ENCODE data around the gene PLXNA4.

PLXNA4 gene

DNA sequence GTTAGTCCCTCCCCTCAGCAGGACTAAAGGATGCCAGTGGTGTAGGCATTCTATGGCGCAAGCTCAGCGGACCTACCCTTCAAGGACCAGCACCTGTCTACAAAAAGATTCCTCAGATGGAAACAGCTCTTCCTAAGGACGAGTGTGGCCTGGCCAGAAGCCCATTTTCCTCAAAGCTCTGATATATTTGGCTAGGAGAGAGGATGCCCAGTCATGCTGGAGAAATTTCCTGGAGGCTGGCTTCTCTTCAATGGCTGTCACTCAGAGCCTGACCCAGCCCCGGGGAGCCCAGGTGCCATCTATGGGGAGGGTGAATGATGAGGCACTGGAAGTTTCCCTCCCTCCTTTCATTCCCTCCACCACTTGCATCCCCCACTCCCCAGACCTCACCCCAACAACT lies 111.5 kb downstream of the PLXNA4 start:
- DNase-seq: peak; percentile 6

DNA sequence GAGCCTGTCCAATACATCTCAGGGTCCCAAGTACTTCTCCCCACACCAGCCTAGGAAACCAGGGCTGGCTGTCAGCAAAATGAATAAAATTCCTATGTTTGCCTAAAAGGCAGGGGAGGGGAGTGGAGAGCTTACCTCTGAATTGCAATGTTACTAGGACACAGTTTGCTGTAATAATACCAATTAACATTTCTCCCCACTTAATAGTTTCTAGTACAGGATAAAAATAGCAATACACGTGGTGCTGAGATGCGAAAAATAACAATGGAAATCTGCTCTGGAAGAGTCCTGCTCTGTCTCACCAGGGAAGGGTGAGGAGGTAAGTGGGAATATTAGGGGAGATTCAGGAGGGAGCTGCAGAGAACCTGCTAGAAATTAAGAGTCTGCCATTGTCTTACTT lies 112.3 kb downstream of the PLXNA4 start:
- no peak for DNase-seq

DNA sequence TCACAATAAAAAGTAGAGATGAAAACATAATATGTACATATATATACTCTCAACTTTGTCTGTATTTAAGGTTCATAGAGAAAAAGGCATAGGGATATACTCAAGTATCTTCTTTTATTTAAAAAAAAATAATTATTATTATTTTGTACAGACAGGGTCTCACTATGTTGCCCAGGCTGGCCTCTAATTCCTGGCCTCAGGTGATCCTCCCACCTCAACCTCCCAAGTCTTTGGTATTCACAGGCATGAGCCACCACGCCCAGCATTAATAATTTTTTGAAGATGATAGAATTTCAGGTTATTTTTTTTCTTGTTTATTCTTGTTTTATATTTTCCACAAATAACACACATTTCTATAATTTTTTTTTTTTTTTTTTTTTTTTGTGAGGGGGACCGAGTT lies 113.8 kb downstream of the PLXNA4 start:
- no peak for DNase-seq

DNA sequence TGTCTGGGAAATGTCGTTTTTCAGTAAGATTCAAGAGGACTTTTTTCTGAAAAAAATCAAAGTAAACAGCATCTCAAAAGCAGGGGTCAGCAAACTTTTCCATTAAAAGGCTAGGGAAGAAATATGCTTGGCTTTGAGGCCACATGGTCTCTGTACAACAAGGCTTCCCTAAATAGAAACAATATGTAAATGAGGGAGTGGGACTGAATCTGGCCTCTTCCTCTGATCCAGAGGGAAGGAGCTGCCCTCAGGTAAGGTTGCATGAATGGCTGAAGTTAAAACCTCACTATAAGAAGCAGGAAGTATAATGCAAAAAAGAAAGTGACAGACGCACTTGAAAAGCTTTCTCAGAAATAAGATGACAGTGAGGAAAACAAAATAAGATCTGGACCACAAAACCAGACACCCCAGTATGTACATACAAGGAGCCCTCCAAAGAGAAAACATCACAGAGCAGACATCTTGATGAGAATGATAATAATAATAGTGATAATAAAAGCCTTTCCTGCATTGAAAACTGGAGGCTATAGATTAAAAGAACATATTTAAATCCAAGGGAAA lies 115.2 kb downstream of the PLXNA4 start:
- DNase-seq: no peak

DNA sequence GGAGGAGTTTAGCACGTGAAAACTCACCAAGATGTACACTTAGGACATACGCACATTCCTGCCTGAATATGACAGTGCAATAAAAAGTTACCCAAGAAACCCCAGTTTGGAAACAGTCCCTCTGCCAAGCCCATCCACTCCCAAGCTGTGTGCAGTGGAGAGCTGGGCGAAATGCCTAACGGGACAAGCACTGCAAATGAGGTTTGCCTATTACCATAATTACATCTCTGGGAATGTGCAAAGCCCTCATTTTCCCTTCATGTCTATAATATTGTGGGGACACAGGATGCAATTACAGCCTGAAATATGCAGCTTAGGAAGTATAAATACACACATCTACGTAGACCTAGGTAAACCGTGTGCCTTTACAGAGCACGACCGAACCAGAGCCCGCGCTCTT lies 117.5 kb downstream of the PLXNA4 start:
- no peak for DNase-seq

DNA sequence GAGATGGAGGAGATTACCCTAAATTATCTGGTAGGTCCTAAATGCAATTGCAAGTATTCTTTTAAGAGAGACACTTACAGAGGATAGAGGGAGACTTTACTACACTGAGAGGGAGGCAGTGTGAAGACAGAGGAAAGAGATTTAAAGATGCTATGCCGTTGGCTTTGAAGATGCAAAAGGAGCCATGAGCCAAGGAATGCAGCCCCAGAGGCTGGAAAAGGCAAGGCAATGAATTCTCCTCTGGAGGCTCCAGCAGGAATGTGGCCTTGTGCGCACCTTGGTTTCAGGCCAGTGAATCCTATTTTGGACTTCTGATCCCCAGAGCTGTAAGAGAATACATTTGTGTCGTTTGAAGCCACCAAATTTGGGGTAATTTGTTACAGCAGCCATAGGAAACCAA lies 118.6 kb downstream of the PLXNA4 start:
- no peak for DNase-seq

DNA sequence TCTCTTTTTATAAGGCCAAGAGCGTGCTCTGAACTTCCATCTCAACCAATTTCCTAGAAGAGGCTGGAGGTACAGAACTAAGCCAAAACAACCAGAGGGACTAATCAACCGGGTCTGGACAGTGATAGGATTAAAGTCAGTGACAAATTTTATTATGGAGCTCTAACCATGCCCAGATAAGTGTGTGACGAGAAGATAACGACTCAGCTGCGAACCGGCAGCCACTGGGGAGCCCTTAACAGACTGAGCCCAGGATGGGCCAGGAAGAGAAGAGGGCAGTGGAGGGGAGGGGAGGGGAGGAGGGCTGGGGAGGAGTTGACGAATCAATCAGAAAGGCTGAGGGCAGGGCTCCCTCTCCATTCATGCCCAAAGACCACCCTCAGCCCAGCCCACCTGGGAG lies 119.9 kb downstream of the PLXNA4 start:
- no peak for DNase-seq

DNA sequence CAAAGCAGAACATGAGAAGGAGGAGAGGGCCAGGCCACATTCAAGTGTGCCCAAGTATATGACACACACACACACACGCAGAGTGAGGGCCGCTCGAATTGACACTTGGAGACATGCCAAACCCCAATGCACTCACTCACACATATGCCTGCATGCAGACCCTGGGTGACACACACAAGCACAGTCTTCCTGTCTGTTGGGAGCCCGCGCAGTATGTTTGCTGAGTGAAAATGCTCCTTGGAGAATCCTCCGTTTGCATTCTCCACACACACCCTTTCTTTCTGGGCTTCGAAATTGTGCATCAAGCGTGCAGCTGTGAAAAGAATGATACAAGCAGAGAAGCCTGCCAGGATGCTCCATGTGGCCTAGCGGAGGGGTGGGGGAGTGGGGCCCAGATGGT lies 120.9 kb downstream of the PLXNA4 start:
- DNase-seq: peak; percentile 70

DNA sequence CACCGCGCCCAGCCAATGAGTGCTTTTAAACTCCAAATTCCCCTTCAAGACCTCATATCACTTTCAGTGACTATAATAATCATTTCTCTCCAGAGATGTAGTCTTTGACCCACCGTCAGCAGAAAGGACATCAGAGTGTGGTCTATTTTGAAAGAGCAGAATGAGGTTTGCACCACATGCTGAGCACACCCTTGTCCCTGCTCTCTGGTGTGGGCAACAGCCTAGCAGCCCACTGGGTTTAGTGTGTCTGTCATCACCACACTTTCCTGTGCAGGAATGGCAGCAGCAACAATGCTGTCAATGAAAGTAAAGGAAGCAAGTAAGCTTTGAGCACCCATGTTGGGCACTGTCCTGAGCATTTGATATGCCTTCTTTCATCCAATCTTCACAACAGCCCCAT lies 122.4 kb downstream of the PLXNA4 start:
- no peak for DNase-seq

DNA sequence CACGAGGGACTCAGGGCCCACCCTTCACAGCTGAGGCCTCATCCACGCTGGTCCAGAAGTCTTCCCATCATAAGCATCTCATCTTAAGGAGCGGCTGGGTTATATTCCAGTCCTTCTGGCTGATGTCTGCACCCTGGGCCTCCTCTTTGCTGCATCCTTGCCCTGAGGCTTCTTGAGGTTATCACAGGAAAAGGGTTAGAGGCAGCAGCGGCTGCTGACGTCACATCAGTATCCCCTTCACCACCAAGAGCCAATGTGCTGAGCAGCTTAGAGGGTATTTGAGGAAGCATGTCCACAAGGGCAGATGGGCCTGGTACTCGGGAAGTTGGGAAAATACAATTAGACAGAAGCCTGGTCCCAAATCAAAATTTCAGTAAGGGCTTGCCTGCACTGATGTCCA lies 125.1 kb downstream of the PLXNA4 start:
- DNase-seq: no peak

DNA sequence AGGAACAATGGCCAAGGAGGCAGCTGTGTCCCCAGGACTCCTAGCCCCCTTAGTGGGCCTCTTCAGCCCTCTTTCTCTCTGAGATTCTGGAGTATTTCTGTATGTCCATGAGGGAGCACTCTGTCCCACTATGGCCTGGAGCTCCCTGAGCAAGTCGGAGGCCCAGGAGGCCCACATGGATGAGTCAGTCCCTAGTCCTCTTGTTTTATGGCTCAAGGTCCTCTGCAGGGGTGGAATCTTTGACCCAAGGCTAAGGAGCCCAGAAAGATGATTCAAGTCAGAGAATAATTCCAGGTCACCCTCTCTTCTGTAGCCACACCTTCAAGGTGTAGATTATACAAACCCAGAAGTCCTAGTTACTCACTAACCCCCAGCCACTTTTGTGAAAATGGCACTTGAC lies 125.6 kb downstream of the PLXNA4 start:
- DNase-seq: no peak

DNA sequence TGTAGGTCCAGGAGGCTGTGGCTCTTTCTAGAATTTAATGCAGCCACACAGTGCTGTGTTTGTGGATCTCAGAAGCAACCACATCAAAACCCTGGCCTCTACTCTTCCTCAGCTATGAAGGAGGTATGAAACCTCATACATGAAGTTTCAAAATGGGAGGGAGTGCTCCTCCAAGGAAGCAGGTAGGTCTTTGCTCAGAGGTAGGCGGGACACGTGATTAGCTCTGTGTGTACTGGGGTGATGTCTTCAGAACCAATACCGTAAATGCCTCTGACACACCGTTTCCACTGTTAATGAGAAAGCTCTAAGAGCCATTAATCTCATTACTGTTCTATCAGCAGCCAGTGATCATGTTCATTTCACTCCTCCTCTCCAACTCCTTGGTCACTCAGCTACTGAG lies 126.1 kb downstream of the PLXNA4 start:
- no peak for DNase-seq

DNA sequence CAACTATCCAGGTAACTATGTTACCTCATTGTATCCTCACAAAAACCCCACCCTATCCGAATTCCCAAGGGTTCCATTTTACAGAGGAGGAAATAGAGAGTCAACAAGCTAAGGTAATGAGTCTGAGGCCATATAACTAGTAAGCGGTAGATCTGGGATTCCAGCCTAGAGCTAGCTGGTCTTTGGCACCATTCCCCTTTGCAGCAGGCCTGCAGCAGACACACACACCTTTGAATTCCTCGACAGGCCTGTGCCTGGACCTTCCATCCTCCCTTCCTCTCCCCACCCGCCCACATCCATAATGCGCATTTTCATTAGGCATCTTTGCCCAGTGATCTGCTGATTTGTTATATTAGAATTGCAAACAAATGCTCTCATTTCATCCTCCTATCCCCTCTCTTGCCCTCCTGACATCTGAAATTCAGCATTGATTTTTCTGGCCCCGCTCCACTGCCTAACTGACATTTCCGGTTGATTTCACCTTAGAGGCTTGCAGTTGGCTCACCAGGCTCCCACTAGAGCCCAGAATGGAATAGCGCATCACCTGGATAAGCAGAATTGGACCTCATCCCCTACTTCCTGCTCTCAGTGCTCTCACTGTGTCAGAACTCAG lies 129.5 kb downstream of the PLXNA4 start:
- no peak for DNase-seq

DNA sequence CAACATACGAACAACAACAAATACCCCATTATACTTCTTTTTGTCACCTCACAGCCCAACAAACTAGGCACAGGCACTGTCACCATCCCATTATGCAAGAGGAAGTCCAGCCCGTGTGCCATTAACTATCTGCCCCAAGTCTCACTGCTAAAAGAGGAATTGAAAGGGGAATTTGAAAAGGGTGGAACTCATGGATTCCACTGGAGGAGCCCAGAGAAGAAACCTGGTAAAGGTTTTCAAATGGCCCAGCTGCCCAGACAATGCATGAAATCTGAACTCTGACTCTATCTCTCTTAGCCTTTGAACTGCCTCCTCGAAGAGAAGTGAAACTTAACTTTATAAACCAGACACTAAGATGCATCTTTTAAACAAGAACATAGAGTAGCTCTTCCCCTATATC lies 130.0 kb downstream of the PLXNA4 start:
- no peak for DNase-seq

DNA sequence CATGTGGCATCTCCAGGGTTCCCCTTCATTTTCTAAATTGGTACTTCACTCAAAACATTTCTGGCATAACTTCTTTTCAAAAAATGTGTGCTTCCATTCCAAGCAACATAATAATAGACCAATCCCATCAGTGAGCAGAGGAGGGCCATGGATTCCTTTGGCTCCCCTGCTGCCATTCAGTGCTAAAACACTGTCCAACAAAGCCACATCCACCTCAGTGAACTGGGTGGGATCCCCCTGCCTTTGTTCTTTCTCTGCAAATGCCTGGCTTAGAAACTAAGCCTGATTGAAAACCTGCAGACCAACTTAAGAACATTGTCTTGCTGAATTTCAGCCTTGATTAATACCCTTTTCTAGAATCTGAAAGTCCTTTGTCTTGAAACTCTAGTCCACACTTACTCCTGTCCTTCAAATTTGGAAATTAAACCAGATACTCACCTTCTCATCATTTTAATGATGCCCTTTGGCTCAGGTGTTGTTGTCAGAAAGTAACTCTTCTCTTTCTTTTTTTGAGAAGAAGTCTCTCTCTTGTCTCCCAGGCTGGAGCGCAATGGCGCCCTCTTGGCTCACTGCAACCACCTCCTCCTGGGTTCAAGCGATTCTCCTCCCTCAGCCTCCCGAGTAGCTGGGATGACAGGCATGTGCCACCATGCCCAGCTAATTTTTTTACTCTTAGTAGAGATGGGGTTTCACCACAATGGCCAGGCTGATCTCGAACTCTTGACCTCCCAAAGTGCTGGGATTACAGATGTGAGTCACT lies 132.3 kb downstream of the PLXNA4 start:
- no peak for DNase-seq

DNA sequence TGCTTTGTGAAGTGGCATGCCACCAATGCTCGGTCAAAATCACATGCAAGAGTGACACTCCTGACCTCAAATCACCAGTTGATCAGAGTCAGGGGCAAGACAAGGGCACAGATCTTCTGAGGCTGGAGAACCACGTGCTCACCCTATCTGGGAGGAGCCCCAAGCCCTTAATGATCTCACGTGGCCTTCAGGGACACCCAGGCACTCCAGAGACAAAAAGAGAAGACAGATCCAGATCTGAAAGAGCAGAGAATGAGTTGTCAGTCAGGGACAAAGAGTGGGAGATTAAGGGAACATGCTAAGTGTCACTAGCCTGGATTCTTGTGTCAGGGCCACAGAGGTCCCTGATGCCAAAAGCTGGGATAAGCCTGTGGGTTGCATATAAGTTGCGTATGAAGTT lies 134.3 kb downstream of the PLXNA4 start:
- DNase-seq: no peak

DNA sequence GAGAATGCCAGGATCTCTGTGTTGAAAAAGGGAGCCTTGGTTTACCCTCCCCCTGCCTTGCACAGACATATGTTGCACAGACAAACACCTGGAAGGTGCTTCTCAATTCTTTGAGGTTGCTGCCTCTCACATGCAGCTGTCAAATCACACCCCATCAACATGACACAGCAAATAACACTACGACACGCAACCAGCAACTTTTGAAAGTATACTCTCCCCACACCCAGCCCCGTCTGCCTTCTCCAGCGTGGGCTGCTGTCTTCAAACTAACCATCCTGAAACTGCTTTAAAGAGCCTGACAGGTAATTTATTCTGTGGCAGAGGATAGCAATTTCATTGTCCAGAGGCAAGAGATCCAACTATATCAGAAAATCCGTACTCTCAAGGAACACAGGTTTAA lies 136.1 kb downstream of the PLXNA4 start:
- DNase-seq: no peak

DNA sequence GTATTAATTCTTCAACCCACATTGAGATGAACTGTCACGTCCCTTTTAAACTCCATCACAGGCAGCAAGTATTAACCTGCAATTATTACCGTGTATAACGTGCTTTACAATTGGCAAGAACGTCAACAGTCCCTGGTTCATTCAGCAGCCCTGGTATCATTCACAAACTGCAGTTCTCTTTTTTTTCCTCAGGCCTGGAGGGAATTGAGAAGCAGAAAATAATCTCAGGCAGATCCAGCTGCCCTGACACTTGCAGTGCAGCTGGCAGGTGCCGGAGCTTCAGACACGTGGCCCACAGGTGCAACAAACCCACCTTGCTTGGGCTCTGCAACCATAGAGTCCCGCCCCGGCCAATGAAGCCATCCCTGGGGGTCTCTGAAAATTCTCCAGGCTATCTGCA lies 137.3 kb downstream of the PLXNA4 start:
- no peak for DNase-seq

DNA sequence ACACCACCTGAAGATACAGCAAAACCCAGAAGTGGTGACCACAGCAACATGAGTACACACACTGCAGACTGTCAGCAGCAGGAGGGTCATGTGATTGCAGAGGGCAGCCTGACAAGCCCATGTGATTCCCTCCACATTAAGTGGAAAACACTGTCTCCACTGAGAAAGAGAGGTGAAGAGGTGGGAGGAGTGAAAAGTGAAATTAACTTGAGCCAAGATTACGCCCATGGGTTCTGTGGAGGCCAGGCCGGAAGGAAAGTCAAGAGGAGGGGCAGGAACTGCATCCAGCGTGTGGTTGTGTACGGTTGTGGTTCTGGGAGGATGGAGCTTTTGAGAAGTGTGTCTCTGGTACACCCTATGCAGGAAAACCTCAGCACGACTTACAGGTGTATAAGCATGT lies 138.5 kb downstream of the PLXNA4 start:
- DNase-seq: no peak

DNA sequence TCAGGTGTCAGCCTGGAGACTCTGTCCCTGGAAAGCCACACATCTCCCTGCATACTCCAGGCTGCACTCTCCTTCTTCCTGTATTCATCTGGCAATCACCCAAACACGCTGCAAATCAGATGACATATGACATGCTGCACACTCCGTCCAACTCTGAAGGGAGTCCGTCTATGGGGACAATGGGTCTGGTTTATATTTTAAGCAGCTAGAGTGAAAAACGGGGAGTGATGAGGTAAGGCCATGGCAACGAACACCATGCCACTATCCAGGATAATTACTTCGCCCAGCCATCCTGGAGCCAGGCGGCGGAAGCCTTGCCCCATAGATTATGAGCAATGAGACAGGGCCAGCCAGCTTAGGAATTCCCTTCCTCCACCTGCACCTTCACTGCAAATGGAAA lies 140.1 kb downstream of the PLXNA4 start:
- DNase-seq: peak; percentile 63

DNA sequence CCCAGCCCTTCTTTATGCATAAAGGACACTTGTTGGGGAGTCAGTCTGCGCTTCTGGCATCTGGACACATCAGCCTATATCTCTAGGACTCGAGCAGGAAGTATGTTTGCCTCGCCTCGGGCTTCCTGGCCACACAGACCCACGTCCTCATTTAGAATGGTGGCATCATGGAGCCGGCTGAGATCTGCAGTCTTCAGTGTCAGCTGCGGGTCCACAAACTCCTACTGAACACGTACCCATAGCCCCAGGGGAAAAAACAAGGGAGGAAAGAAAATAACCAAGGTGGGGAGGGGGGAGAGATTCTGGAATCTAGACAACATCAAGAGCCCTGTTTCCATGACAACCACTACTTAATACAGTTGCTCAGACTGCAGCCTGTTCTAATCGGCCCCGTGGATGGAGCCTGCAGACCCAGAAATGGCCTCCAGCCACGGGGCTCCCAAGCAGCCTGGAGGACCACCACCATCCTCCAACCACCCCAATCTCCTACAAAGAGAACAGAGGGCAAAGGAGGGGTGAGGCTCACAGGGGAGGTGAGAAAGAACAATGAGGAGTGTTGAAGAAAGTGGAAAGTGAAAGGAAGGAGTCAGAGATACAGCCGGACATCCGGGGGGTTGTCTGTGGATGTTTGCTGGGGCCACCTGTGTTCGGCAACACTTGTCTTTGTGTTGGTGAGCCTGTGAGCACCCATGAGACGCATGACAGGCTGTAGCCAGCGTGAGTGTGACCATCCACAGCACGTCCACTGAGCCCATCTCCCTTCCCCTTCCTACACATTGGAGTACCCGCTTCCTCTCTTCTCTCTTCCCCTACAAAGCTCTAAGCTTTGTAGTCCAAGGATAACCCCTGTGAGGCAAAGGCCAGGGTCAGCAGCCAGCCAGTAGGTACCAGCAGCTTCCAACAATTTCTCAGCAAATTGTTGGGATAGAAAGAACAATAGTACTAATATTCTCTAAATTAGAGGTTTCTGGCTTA lies 141.0 kb downstream of the PLXNA4 start:
- no peak for DNase-seq

DNA sequence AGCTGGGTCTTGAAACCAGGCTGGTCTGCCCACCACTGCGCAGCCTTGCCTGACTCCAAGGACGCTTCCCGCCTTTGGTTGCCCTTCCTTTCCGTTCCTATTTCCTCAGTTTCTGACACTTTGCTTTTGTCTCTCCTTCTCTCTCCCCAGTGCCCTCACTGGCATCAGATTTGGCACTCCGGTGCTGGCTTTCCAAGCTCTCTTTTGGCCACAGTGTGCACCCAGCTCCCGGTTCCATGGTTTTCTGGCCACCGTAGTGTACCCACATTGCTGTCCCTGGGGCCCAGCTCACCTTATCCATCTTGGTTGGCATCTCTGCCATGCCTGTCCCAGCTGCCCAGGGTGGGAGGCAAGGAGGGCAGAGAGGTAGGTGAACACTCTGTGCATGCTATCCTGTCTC lies 142.2 kb downstream of the PLXNA4 start:
- no peak for DNase-seq

DNA sequence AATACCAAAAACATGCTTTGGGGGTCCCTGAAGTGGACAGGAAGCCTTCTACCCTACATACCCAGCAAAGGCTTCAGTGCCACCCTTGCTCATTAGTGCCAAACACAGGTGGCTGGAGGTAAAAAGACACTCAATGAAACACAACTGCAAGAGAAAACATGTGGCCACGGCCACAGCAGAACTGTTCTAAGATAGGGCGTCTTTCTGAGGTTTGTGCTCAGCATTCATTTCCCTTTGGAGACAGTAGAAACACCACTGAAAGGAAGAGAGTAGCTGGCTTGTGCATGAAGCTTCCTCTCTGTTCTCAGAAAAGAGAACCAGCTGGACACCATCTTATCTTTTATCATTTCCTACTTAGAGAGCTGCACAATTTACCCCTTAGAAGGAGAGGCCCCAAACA lies 143.0 kb downstream of the PLXNA4 start:
- DNase-seq: no peak
